Gastroesophageal sphincter (tissue), 4 donors: ENCODE results near the gene PRTG. TPM values are rescaled to one million over a fixed set of nuclear protein-coding genes. Genes with fewer than 3 reads are reported as not detected.
"Not testable (repeated sequence)": the region's sequence is repeated elsewhere in the genome, so short reads cannot be mapped to it uniquely, and the experiment has no call there.

ENCODE experiments used
- ATAC-seq: fragments of 150-250 bp; one replicate; pipeline ENCODE4 v1.9.1; 2016; ENCODE audit warnings: mild to moderate bottlenecking, moderate library complexity
- H3K27ac ChIP-seq, 4 donors: fragments of 200-600 bp; sonication (generic) in 3 of 4; 1 replicate in 3 of 4; 2 replicates in 1 of 4; pipeline ENCODE4 v1.5.1; 2016 to 2019
- H3K27me3 ChIP-seq: fragments of 200-600 bp; sonication (generic); one replicate; pipeline ENCODE4 v1.5.1; 2019
- H3K36me3 ChIP-seq, 2 donors: fragments of 200-600 bp; sonication (generic); one replicate each; pipeline ENCODE4 v1.5.1; 2019; ENCODE audit warnings: control low read depth in 1 of 2
- H3K4me1 ChIP-seq, 3 donors: fragments of 200-600 bp; sonication (generic); 1 replicate in 2 of 3; 2 replicates in 1 of 3; pipeline ENCODE4 v1.5.1; 2016 to 2019; ENCODE audit warnings: control low read depth in 2 of 3
- H3K4me3 ChIP-seq, 2 donors: fragments of 200-600 bp; sonication (generic); one replicate each; pipeline ENCODE4 v1.5.1; 2019; ENCODE audit warnings: mild to moderate bottlenecking in 1 of 2, moderate library complexity in 1 of 2
- H3K9me3 ChIP-seq, 3 donors: fragments of 200-600 bp; sonication (generic); one replicate each; pipeline ENCODE4 v1.5.1; 2017 to 2019; ENCODE audit warnings: control low read depth in 2 of 3
- EP300 ChIP-seq: sonication (generic); formaldehyde crosslinking; IDR thresholded peaks from one replicate; pipeline ENCODE4 v1.6.1; 2017; ENCODE audit warnings: antibody characterized with exemption, mild to moderate bottlenecking
- POLR2A ChIP-seq, 2 donors: fragments of 450-650 bp; IDR thresholded peaks; one replicate each; pipeline ENCODE4 v1.6.1; 2017; ENCODE audit warnings: antibody characterized with exemption in 2 of 2, mild to moderate bottlenecking in 2 of 2, moderate library complexity in 1 of 2
- POLR2AphosphoS5 ChIP-seq: sonication (generic); formaldehyde crosslinking; IDR thresholded peaks from one replicate; pipeline ENCODE4 v1.6.1; 2017; ENCODE audit warnings: antibody characterized with exemption
- WGBS, 2 donors: methylation state at CpG; one replicate each; pipeline ENCODE4 v1.1.5; 2018; ENCODE audit warnings: low coverage in 1 of 2; 5-methylcytosine and 5-hydroxymethylcytosine counted together
- total RNA-seq, 4 donors: library from RNA; depleted of rRNA; stranded (reverse); fragments of >200 nt; gene quantifications; one replicate each; pipeline ENCODE4 v1.1.0, GENCODE V29; 2016
- TF ChIP-seq, protein P1 (sequence below), 4 experiments: fragments of 200-600 bp in 2 of 4; fragments of 450-650 bp in 2 of 4; sonication (generic) in 1 of 4; IDR thresholded peaks; one replicate each; pipeline ENCODE4 v1.5.1; 2017 to 2019; ENCODE audit warnings: antibody characterized with exemption in 4 of 4, mild to moderate bottlenecking in 2 of 4, moderate library complexity in 2 of 4

The PRTG gene
- total RNA-seq, 4 donors from 2014 or later = 0.81 to 3.3 (median 1.2) TPM

DNA sequence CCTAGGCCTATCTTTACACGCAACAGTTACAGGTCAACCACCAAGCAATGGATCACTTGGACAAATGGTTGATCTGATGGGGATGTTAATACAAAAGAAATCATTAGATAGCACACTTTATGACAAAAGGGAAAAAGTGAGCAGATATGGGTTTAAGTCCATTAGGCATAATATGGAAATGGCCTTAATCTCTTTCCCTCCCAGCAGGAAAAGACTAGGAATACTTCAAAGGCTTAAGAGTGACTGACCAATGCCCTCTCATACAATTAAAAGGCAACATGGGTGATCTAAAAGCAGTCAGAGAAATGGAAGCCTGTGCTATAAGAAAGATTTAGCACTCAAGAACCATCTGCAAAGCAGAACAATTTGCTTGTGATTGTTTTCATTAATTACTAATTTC, 3.3 kb downstream of the PRTG start:
- ATAC-seq = no peak
- peaks cover 49% of the 10 kb centered on the region for H3K27me3 ChIP-seq
- no peaks in the 10 kb centered on the region for H3K9me3 ChIP-seq
- H3K4me1 ChIP-seq = peaks cover 0 to 31% (median 4%) of the 10 kb centered on the region in 3 donors
- H3K4me3 ChIP-seq = no peak overlapping the region
- no peak for TF ChIP-seq POLR2A (IDR thresholded peaks at IDR 0.05)
- TF ChIP-seq, protein P1, sequence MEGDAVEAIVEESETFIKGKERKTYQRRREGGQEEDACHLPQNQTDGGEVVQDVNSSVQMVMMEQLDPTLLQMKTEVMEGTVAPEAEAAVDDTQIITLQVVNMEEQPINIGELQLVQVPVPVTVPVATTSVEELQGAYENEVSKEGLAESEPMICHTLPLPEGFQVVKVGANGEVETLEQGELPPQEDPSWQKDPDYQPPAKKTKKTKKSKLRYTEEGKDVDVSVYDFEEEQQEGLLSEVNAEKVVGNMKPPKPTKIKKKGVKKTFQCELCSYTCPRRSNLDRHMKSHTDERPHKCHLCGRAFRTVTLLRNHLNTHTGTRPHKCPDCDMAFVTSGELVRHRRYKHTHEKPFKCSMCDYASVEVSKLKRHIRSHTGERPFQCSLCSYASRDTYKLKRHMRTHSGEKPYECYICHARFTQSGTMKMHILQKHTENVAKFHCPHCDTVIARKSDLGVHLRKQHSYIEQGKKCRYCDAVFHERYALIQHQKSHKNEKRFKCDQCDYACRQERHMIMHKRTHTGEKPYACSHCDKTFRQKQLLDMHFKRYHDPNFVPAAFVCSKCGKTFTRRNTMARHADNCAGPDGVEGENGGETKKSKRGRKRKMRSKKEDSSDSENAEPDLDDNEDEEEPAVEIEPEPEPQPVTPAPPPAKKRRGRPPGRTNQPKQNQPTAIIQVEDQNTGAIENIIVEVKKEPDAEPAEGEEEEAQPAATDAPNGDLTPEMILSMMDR (IDR thresholded peaks at IDR 0.05) = no peak
- TF ChIP-seq POLR2AphosphoS5 = no peak
- TF ChIP-seq EP300 = no peak
- H3K36me3 ChIP-seq = no peaks in the 10 kb centered on the region
- 100% methylated on average over 1 of the region's 1 CpG; no CpG with 5 or more reads in 1 of the 2 donors for WGBS, 2 donors
- no peak overlapping the region for H3K27ac ChIP-seq

GRCh38 chr15:55738715-55739114, 4.2 kb downstream of the PRTG start:
- H3K27me3 ChIP-seq = peaks cover 49% of the 10 kb centered on the region
- H3K4me1 ChIP-seq = peaks cover 0 to 26% (median 4%) of the 10 kb centered on the region in 3 donors
- no peaks in the 10 kb centered on the region for H3K36me3 ChIP-seq
- H3K4me3 ChIP-seq = no peak overlapping the region
- TF ChIP-seq POLR2A (IDR thresholded peaks at IDR 0.05) (no peak), POLR2AphosphoS5 (no peak), EP300 (no peak)
- TF ChIP-seq, protein P1 (IDR thresholded peaks at IDR 0.05) = no peak
- WGBS, 2 donors = 0 to 100% methylated on average over 1 of the region's 1 CpG
- ATAC-seq = no peak
- no peak overlapping the region for H3K27ac ChIP-seq
- H3K9me3 ChIP-seq = no peaks in the 10 kb centered on the region

GRCh38 chr15:55737373-55737772, 5.6 kb downstream of the PRTG start:
- TF ChIP-seq, protein P1 (IDR thresholded peaks at IDR 0.05) = no peak
- TF ChIP-seq POLR2A (IDR thresholded peaks at IDR 0.05) (no peak), POLR2AphosphoS5 (no peak), EP300 (no peak)
- no peak for ATAC-seq
- Histone ChIP-seq H3K9me3 (no peaks in the 10 kb centered on the region), H3K27me3 (peaks cover 39% of the 10 kb centered on the region), H3K36me3 (no peaks in the 10 kb centered on the region), H3K27ac (no peak overlapping the region), H3K4me3 (no peak overlapping the region), H3K4me1 (peaks cover 0 to 13% (median 4%) of the 10 kb centered on the region in 3 donors)

DNA sequence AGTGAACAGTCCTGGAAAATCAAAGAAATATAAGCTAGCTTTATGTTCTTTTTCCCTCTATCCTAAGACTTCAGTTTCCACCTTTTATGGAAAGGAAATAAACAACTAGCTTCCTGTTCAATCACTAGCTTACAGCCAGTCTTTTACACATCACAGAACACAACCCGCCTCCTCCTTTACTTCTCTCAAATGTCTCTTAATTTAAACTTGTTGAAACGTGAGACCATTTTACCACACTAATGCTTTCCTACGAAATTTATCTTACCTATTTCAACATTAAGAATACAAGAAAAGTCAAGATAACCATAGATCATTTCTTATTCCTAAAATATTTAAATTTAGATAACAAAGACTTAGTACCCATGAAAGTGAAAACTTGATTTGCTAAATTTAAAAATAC, 6.2 kb downstream of the PRTG start:
- no peak for TF ChIP-seq EP300
- TF ChIP-seq POLR2AphosphoS5 = no peak
- H3K27ac ChIP-seq = no peak overlapping the region
- WGBS, 2 donors = 59 to 87% methylated on average over 2 to 3 of the region's 3 CpGs

DNA sequence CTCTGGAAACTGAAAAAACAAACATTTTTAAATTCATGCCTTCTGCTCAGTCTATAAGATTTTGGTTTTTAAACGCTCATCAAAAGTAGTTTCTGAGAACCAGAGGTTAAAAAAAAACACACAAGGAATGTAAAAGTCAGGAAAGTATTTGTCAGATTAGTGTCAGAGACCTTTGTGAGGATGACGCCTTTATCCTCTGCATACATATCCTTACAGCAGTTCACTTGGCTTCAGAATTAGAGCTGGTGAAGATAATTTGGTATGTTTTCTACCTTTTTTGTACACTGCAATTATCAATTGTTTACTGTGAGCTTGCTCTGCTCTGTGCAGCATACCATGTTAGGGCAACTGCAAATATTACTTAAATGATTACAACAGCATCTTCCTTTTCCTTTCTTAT, 8.3 kb downstream of the PRTG start:
- H3K27ac ChIP-seq = no peak overlapping the region
- H3K4me1 ChIP-seq = no peaks in the 10 kb centered on the region
- ATAC-seq = no peak
- H3K4me3 ChIP-seq = no peak overlapping the region
- 66 to 86% methylated on average over 2 of the region's 2 CpGs for WGBS, 2 donors
- no peaks in the 10 kb centered on the region for H3K9me3 ChIP-seq
- H3K27me3 ChIP-seq = peaks cover 12% of the 10 kb centered on the region
- no peaks in the 10 kb centered on the region for H3K36me3 ChIP-seq
- TF ChIP-seq EP300 (no peak), POLR2A (IDR thresholded peaks at IDR 0.05) (no peak), POLR2AphosphoS5 (no peak)
- TF ChIP-seq, protein P1 (IDR thresholded peaks at IDR 0.05) = no peak

More for the DNA sequence above, 6.2 kb downstream of the PRTG start:
- H3K9me3 ChIP-seq = no peaks in the 10 kb centered on the region
- peaks cover 33% of the 10 kb centered on the region for H3K27me3 ChIP-seq
- peaks cover 0 to 7% (median 2%) of the 10 kb centered on the region in 3 donors for H3K4me1 ChIP-seq
- H3K4me3 ChIP-seq = no peak overlapping the region
- no peaks in the 10 kb centered on the region for H3K36me3 ChIP-seq
- ATAC-seq = no peak

DNA sequence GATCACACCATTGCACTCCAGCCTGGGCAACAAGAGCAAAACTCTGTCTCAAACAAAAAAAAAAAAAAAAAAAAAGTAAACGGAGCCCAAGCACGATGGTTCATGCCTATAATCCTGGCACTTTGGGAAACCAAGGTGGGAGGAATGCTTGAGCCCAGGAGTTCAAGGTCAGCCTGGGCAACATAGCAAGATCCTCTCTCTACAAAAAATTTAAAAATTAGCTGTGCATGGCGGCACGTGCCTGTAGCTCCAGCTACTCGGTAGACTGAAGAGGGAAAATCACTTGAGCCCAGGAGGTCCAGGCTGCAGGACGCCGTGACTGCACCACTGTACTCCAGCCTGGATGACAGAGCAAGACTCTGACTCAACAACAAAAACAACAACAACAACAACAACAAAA, 9.5 kb downstream of the PRTG start:
- H3K4me1 ChIP-seq, H3K27ac ChIP-seq, H3K27me3 ChIP-seq, H3K4me3 ChIP-seq, H3K36me3 ChIP-seq, H3K9me3 ChIP-seq, ATAC-seq: not testable (repeated sequence)
- 88% methylated on average over 7 of the region's 7 CpGs; no CpG with 5 or more reads in 1 of the 2 donors for WGBS, 2 donors
